ENCODE data around the gene ASB13. TPM values are rescaled to one million over a fixed set of nuclear protein-coding genes. Genes with fewer than 3 reads are reported as not detected.

Gene ASB13, protein sequence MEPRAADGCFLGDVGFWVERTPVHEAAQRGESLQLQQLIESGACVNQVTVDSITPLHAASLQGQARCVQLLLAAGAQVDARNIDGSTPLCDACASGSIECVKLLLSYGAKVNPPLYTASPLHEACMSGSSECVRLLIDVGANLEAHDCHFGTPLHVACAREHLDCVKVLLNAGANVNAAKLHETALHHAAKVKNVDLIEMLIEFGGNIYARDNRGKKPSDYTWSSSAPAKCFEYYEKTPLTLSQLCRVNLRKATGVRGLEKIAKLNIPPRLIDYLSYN
- 10 to 100 TPM; 11.8 to 25.6 (median 20.7) TPM for polyA plus RNA-seq (ENCODE audit: insufficient read length in 4 of 4)

DNA sequence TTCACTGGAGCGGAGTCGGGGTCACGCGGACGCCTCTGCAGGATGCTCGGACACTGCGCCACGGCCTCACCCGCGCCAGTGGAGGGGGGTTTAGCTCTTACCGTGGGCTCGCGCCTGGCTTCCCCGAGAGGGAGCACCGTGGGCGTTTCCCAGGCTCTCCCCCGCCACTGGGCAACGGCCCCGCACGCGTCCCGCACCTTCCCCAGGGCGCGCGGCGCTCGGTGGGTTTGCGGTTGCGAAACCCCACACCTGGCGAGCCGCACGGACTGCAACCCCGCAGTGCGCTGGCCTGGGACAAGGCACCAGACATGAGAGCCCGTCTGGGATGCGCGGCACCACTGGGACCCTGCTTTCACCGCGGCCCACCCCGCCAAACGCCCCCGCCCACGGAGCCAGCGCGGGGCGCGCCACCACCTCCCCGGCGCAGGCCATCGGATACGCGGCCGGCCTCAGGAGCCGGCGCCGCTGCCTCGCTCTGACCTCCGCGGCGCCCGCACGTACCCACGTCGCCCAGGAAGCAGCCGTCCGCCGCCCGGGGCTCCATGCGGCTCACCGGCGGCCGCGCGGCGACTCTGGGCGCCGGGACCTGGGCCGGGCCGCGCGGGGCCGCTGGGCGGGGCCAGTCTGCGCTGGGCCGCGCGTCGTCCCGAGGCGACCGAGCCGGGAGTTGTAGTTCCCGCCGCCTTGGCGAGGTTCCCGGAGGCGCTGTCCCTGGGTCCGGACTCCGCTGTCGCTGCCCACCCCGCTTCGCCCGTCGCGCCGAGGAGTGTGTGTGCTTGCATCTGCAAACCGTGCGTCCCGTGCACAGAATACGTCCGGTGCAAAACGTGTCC, at the start of gene ASB13:
Gene ASB13, minus strand, starts transcription at position 588 of the 833 bp plus-strand sequence. Its CDS starts 44 bp downstream, at position 544.
- DNase-seq (ENCODE audit: low read depth in 4 of 4, low spot score in 3 of 4) = peak in 1 of 4 donors; percentile 44

DNA sequence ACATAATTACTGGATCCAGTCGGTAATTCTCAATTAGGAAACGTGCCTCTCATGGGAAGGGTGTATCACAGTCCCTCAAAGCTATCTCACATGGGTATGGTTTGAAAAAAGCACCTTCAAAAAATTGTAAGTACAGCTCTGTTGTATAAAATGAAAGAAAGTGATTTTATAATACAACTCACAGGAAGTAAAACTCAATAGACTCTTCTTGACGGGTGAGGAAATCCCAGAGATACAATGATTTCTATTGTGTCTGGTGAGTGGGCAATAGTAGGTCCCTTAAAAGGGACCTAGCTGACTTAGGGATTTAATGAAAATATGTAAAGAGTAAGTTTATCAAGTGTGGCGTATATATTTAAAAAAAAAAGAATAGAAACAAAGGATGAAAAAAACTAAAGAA, 45.2 kb upstream of the ASB13 start:
- DNase-seq (ENCODE audit: low read depth in 4 of 4, low spot score in 3 of 4) = no peak

DNA sequence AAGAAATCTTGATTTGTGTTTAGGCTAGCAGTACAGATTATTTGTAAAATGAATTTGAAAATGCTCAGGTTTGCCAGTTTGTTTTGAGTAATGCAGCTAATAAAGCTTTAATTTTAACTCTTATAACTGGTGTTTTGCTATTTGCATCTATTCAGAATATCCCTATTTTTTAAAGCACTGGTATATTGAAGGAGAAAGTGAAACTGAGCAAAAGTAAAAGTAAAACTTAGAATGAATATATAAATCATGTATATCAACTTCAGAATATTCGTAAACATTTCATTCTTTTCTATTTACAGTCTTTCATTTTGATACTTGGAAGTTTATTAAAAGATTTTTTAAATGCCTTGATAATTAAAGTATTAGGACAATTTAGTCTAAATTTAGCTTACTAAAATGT, 44.5 kb upstream of the ASB13 start:
- no peak for DNase-seq (ENCODE audit: low read depth in 4 of 4, low spot score in 3 of 4)

DNA sequence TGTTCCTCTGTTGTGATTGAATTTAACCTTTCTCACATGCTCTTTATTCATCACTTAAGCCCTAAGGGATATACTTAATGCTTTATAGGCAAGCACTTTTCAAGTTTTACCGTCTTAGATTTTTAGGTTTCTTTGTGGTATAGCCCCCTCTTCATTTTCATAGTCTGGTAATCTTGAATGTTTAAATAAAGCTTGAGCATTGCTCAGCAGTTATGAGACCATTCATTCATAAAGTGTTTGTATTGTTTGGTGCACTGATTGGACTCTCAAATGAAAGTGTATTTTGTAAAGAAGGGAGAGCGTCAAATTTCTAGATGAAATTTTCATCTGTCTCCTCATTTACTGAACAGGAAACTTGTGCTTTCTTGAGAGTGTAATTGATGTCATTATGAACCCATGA, 43.5 kb upstream of the ASB13 start:
- no peak for DNase-seq (ENCODE audit: low read depth in 4 of 4, low spot score in 3 of 4)

DNA sequence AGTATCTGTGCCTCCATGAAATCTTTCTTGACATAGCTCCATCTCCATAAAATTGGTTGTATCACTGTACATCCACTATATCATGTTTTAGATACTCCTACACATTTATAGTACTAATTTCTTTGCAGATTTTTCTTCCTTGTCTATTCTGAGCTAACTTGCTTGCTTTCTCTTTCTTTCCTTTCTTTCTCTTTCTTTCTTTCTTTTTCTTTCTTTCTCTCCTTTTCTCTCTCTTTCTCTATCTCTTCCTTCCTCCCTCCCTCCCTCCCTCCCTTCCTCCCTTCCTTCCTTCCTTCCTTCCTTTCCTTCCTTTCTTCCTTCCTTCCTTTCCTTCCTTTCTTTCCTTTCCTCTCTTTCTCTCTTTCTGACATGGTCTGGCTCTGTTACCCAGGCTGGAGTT, 42.0 kb upstream of the ASB13 start:
- no peak for DNase-seq (ENCODE audit: low read depth in 4 of 4, low spot score in 3 of 4)

DNA sequence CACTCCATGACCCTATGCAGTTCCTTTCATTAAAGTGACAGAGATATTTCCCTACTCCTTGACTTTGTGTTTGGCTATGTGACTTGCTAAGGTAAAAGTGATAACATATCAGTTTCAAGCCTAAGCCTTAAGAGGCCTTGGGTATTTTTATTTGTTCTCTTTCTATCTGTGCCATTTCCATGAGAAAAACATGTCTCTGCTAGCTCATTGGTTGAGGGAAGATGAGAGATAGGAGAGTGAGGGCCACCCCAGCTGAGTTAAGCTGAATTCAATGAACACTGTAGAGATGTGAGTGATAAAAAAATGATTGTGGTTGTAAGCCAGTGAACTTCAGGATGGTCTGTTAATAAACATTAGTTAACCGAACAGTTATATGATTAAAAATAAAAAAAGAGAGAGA, 31.7 kb upstream of the ASB13 start:
- DNase-seq (ENCODE audit: low read depth in 4 of 4, low spot score in 3 of 4) = no peak

DNA sequence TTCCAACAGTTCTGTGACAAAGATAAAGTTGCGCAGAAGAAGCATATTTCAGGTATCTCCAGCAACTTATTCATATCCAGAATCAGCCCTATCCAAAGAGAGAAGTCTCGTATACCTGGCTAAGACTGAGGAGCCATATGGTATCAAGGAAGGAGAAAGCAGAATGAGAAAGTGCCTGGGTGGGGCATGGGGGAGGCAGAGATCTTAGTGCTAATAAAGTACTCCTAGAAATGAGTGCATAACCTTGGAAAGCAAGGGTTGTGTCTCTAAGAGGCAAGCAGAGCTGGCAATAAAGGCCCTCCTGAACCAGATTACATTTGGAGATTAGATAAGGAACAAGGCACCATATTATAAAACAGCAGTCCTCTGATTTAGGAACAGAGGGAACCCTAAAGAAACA, 30.9 kb upstream of the ASB13 start:
- DNase-seq (ENCODE audit: low read depth in 4 of 4, low spot score in 3 of 4) = no peak

DNA sequence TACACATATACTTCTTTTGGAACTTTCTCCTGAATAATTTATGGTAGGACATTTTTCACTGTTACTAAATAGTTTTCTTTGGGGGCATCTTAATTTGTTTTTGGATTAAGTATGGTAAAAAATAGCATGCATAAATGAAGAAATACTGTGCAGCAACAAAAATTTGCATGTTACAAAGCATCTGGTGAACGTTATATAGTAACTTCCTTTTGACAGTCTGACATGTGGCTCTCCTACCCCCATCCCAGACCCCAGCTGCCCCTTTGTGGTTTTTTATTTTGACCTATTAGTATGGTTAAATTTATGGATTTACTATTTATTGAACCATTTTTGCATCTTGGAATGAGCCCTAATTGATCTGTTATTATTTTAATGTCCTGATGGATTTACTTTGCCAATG, 28.2 kb upstream of the ASB13 start:
- no peak for DNase-seq (ENCODE audit: low read depth in 4 of 4, low spot score in 3 of 4)

DNA sequence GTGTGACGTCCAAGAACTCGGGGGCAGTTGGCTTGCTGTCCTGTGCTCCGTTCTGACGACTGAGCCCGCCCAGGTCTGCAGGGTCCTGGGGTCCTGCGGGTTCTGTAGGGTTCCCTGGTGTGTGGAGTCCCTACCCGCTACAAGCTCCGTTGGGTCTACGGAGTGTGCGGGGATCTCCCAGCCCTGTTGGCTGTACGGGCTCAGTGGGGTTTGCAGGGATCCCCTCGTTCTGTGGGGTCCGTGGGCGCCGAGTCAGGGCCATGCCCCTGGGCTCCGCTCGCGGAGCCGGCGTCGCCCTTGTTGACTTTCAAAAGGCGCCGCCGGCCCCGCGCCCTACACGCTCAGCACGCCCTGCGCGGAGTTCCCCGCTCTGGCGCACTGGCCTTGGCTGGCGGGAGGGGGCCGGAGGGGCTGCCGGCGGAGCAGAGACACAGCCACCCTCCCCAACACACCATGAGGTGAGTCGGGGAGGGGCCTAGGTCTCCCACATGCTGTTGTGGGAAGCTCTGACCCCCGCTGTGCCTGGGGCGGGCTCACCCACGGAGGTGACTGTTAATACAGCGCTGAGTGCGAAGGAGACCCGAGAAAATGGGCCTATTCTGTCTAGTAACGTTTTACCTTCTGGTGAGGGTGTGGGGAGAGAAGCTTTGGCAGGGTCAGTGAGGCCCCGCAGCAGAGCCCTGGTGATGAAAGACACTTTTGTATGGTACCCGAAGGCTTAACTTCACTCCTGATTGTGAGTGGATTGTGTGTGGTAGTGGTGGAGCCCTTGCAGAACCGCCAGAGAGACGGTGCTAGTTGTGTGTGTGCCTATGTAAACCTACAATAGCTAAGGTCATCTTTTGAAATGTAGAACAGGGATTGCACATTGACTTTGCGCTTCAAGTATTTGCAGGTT, 26.3 kb upstream of the ASB13 start:
- no peak for DNase-seq (ENCODE audit: low read depth in 4 of 4, low spot score in 3 of 4)

DNA sequence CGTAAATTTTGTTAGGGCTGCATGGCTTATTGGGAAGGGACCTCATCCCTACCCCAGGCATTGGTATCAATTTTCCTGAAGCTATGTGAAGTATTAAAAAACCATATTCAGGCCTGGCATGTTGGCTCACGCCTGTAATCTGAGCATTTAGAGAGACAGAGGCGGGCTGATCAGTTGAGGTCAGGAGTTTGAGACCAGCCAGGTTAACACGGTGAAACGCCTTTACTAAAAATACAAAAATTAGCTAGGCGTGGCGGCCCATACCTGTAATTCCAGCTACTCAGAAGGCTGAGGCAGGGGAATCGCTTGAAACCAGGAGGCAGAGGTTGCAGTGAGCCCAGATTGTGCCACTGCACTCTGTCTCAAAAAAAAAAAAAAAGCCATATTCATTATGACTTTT, 25.4 kb upstream of the ASB13 start:
- DNase-seq (ENCODE audit: low read depth in 4 of 4, low spot score in 3 of 4) = no peak

DNA sequence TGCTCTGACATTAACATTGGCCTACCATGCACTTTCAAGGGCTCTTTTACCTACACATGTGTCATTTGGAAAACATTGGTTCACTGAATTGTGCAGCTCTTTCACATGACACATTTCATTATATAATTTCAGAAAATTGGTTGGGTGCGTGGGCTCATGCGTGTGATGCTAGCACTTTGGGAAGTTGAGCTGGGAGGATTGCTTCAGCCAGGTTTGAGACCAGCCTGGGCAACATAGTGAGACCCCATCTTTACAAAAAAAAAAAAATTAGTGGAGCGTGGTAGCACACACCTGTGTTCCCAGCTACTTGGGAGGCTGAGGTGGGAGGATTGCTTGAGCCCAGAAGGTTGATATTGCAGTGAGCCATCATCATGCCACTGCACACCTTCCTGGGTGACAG, 22.2 kb upstream of the ASB13 start:
- DNase-seq (ENCODE audit: low read depth in 4 of 4, low spot score in 3 of 4) = no peak

DNA sequence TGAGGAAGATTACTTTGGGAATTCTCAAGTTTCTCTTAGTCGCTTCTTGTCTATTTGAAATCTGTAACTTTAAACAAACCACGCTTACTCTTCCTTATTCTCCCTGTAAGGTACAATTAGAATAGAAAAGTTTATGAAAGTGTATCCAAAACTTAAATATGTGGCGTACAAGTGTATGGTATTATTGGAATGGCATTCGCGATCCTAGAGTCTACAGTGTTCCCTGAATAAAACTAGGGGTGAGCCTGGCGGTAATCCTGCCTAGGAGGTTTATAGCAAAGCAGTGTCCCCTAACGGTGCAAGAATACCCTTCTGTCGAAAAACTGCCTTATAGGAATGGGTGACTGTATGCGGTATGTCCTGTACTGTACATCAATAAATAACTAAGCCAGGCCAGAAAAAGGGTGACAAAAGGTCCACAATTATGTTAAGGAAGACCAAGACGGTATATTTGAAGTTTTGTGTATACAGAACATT, 19.4 kb upstream of the ASB13 start:
- DNase-seq (ENCODE audit: low read depth in 4 of 4, low spot score in 3 of 4) = no peak

DNA sequence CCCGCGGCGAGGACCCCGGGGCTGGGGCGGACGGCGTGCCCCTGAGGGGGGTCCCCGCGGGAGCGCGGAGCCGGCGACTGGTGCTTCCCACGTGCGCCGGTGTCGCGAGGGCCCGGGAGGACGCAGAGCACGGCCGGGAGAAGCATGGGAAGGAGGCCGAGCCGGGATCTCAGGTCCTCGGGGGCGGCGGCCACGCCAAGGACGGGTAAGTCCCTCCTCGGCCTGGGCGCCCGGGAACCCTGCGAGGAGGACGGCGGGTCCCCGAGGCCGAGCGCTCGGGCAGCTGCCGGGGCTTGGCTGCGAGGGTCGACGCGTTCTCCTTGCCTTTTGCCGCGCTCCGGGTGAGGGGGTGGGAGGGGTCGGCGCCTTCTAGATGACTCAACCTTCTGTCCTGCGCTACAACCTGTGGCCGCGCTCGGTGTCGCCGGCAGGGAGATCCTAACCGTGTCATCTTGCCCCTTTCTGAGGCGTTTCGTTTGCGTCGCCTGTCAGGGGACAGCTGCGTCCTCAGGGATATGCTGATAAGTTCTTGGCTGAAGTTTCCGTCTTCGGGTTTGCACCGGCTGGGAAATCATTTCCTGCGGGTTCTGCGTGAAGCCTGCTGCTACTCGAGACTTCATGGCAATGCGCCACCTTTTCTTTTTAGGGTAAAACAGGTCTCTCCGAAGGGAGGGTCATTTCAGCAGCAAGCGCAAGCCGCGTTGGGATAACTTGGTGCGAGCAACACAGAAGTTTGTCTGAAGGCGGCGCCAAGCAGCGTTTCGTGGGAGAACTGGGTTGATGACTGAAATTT, 18.8 kb upstream of the ASB13 start:
- DNase-seq (ENCODE audit: low read depth in 4 of 4, low spot score in 3 of 4) = peak in 2 of 4 donors; percentile 48 to 60

DNA sequence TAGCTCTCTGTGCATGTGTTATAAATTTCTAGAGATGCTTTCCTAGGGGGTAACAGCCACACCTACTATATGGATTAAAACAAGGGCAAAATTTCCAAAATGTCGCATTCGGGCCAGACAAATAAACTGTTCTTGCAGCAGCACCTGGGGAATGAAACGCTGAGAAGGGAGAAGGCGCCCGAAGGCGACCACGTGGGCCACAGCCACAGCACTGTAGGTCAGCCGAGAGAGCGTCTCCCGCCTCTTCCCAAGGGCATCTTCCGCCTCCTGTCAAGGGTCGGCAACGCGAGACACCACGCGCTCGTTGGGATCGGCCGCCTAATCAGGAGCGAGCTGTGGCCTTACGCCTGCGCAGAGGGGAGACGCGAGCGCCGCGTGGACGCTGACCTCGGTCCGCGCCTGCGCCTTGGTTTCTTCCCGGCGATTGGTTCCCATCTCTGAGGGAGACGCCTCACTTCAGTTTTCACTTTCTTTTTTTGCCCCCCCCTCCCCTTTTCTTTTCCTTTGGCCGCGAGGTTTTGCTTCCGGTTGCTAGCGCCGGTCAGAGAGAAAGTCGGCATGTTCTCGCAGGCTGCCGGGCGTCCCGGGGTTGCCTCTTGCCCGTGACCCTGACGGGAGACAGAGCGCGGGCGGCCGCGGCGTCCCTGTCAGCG, 18.0 kb upstream of the ASB13 start, which contains the start of gene TASOR2:
Gene TASOR2, plus strand, starts transcription at position 521 of the 653 bp plus-strand sequence. CDS start 35,805 bp downstream, outside the sequence.
- peak; percentile 94 to 95 (median 94) for DNase-seq (ENCODE audit: low read depth in 4 of 4, low spot score in 3 of 4)

DNA sequence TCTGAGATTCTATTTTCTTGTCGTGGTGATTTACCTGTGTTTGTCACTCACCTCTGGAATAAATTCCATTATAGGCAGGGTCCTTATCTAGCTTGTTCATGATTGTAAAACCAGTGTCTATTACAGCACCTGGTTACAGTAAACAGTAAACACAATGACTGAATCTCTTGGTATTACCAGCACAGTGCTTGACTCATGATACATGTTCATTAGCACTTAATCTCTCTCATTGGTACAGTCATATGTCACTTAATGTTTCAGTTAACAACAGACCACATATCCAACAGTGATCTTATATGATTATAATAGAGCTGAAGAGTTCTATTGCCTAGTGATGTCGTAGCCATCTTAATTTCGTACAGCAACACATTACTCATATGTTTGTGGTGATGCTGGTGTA, 16.7 kb upstream of the ASB13 start:
- DNase-seq (ENCODE audit: low read depth in 4 of 4, low spot score in 3 of 4) = no peak

DNA sequence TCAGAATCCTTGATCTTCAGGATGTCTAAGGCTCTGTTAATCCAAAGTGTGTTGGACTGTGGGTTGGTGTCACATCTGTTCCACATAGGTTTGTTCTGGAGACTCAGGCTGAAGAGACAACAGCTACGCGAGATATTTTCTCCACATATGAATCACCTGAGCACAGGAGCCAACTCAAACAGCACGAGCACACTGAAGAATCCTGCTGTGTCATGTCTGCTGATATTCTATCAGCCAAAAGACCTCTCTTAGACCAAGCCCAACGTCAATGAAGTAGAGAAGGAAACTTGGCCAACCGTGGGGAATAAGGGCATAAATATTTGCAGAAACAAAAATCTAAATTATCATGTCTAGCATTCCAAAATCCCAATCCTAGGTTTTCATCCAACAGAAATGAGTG, 15.5 kb upstream of the ASB13 start:
- DNase-seq (ENCODE audit: low read depth in 4 of 4, low spot score in 3 of 4) = no peak

DNA sequence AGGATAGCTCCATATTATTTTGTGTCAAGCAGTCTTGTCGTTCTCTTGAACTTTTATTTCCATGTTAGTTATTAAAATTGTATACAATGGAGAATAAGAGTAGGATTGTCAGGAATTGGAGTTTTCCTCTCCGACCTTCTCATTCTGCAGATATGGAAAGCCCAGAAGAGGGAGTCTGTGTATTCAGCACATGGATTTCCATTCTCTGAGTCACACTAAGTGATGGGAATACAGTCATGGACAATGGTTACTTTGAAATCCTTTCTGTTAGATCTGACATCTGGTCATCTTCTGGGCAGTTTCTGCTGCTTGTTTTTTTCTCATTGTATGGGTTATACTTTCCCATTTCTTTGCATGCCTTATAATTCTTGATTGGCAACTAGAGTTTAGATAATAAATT, 13.2 kb upstream of the ASB13 start:
- no peak for DNase-seq (ENCODE audit: low read depth in 4 of 4, low spot score in 3 of 4)

DNA sequence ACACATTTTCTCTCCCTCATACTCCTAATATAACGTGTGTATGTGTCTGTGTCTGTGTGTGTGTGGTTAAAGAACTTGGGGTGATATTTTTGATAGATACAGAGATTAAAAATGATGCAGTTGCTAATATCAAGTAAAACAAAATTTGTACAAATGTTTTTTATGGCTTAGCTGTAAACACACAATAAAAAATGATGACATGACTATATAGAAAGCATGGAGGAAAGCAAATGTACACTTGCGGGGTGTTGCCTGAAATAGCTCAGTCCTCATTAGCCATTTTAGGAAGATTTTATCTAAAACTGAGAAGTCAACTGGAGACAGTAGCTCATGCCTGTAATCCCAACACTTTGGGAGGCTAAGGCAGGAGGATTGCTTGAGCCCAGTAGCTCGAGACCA, 12.6 kb upstream of the ASB13 start:
- DNase-seq (ENCODE audit: low read depth in 4 of 4, low spot score in 3 of 4) = no peak

DNA sequence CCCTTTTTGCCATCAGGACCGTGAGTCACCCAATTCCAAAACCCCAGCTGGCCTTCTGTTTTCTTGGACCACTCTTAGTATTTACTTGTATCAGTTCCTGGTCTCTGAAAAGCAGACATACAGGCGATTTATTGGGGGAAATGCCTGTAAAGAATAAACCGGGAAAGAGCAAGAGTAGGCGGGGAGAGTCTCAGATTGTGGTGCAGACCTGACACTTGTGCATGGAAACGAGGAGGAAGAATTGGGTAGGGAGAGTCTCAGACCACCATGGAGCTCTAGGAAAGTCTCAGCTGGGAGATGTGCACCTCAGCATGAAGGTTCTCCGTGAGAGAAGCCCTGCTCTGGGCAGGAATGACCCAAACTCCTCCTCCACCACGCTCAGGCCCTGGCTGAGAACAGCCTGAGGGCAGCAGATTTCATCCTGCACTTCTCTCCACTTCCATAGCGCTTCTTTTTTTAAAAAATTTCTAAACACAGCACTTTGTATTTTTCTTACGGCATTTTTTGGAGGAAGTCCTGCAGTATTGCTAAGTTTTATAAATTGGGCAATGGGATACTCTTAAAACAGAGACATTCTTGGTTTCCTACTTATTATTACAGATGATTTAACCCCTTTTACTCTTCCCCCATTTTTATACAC, 12.1 kb upstream of the ASB13 start:
- DNase-seq (ENCODE audit: low read depth in 4 of 4, low spot score in 3 of 4) = no peak

Data from left renal pelvis (tissue), 4 donors.